ENCODE data around the gene RNF8. TPM values are rescaled to one million over a fixed set of nuclear protein-coding genes. Genes with fewer than 3 reads are reported as not detected.
"Not testable (repeated sequence)": the region's sequence is repeated elsewhere in the genome, so short reads cannot be mapped to it uniquely, and the experiment has no call there.

Gene RNF8
- total and polyA plus RNA-seq, 8 donors, result 8.7 to 46.0 (median 15.3) TPM

- WGBS, 5 donors, result 90 to 95% (median 92%) methylated on average over 4 of the region's 4 CpGs
- Histone ChIP-seq H3K4me1 (peaks cover 0 to 14% (median 5%) of the 10 kb centered on the region in 4 donors), H3K27me3 (no peaks in the 10 kb centered on the region), H3K27ac (no peak overlapping the region), H3K4me3 (no peak overlapping the region), H3K36me3 (peaks cover 14 to 47% (median 35%) of the 10 kb centered on the region in 4 donors), H3K9me3 (no peaks in the 10 kb centered on the region)
- TF ChIP-seq CTCF (IDR thresholded peaks at IDR 0.05), result no peak
- no peak for TF ChIP-seq POLR2A (IDR thresholded peaks at IDR 0.05)
- no peak for TF ChIP-seq EP300 (IDR thresholded peaks at IDR 0.05)
- TF ChIP-seq POLR2AphosphoS5 (IDR thresholded peaks at IDR 0.05), result no peak
- intact Hi-C loops (cut with DNase I; ENCODE audit: low total_unique reads), result no loop called here
- no peak for DNase-seq
Measured at GRCh38 chr6:37306624-37307222, 47.1 kb upstream of the RNF8 start.

GRCh38 chr6:37307484-37307883 is 46.3 kb upstream of the RNF8 start:
- WGBS, 5 donors, result 87 to 93% (median 92%) methylated on average over 10 of the region's 10 CpGs

GRCh38 chr6:37308069-37308815 is 45.5 kb upstream of the RNF8 start:
- TF ChIP-seq CTCF (IDR thresholded peaks at IDR 0.05) (no peak), POLR2A (IDR thresholded peaks at IDR 0.05) (no peak), POLR2AphosphoS5 (IDR thresholded peaks at IDR 0.05) (no peak), EP300 (IDR thresholded peaks at IDR 0.05) (no peak)
- Histone ChIP-seq H3K4me1 (peaks cover 0 to 14% (median 5%) of the 10 kb centered on the region in 4 donors), H3K27ac (peak overlapping the region in 3 of 5 donors; percentile 25 to 70 (median 33)), H3K27me3 (no peaks in the 10 kb centered on the region), H3K4me3 (no peak overlapping the region), H3K9me3 (no peaks in the 10 kb centered on the region), H3K36me3 (peaks cover 6 to 41% (median 28%) of the 10 kb centered on the region in 4 donors)
- DNase-seq, result peak in 1 of 2 donors; percentile 79
- intact Hi-C loops (cut with DNase I; ENCODE audit: low total_unique reads), result no loop called here
- 44 to 62% (median 52%) methylated on average over 5 of the region's 5 CpGs for WGBS, 5 donors

More at GRCh38 chr6:37307484-37307883, 46.3 kb upstream of the RNF8 start:
- intact Hi-C loops (cut with DNase I; ENCODE audit: low total_unique reads); H3K27ac ChIP-seq; H3K9me3 ChIP-seq; H3K4me3 ChIP-seq; H3K27me3 ChIP-seq; DNase-seq: not testable (repeated sequence)
- Histone ChIP-seq H3K4me1 (peaks cover 0 to 14% (median 5%) of the 10 kb centered on the region in 4 donors), H3K36me3 (peaks cover 8 to 41% (median 29%) of the 10 kb centered on the region in 4 donors)

- no peak for TF ChIP-seq CTCF (IDR thresholded peaks at IDR 0.05)
- TF ChIP-seq POLR2AphosphoS5 (IDR thresholded peaks at IDR 0.05), result no peak
- no peak for TF ChIP-seq EP300 (IDR thresholded peaks at IDR 0.05)
- TF ChIP-seq POLR2A (IDR thresholded peaks at IDR 0.05), result no peak
- intact Hi-C loops (cut with DNase I; ENCODE audit: low total_unique reads), result no loop called here
- Histone ChIP-seq H3K27ac (no peak overlapping the region), H3K4me1 (peaks cover 0 to 14% (median 5%) of the 10 kb centered on the region in 4 donors), H3K36me3 (peaks cover 13 to 41% (median 31%) of the 10 kb centered on the region in 4 donors), H3K4me3 (no peak overlapping the region), H3K9me3 (no peaks in the 10 kb centered on the region), H3K27me3 (no peaks in the 10 kb centered on the region)
- DNase-seq, result no peak
- 90 to 100% (median 94%) methylated on average over 1 of the region's 1 CpG for WGBS, 5 donors
Measured at GRCh38 chr6:37309046-37309445, 44.7 kb upstream of the RNF8 start.
